Bone marrow (tissue), 2 donors: ENCODE results near the gene RPL18A.
A peak's percentile ranks its signal among the peaks of the same experiment; 100 is the strongest.

Experiments
- DNase-seq, 2 donors: peaks; one replicate each; lab custom pipeline; 2025; lab: John Stamatoyannopoulos, UW

Gene RPL18A

DNA sequence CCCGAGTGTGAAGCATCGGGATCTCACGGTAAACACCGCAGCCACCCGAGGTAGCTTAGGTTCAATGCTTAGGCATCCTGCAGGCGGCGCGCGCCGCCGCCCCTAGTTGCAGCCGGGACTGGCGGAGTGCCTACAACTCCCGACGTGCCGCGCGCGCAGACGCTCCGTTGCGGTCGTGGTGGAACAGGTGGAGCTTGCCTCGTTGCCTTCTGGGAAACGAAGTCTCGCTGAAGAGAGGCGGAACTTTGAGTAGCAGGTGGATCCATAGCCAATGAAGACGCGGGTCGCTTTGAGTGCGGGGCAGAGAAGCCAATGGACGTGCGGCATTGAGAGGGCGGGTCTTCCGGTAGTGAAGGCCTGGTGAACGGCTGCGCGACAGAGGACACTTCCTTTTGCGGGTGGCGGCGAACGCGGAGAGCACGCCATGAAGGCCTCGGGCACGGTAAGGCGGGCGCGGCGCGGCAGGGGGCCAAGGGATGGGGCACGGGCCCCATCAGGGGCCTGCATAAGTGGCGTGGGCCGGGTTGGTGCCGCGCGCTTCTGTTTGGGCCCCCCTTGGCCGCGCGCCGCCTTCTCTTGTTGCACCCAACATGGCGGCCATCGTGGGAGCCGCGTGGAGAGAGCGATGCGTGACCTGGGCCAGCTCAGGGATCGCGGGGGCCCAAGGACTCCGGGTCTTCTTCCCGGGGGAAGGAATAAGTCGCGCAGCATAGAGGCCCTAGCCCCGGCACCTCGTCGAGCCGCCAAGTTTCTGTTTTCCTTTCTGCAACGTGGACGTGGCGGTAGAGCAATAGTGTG, at the start of gene RPL18A:
TSS of gene RPL18A (plus strand) at position 378 of the 798 bp plus-strand sequence. CDS start at position 425, 47 bp downstream.
- peak; percentile 80 to 99 for DNase-seq

- no peak for DNase-seq
Measured at GRCh38 chr19:17811103-17811502, 48.6 kb upstream of the RPL18A start.

GRCh38 chr19:17811681-17812080, 48.0 kb upstream of the RPL18A start:
- DNase-seq: no peak

DNA sequence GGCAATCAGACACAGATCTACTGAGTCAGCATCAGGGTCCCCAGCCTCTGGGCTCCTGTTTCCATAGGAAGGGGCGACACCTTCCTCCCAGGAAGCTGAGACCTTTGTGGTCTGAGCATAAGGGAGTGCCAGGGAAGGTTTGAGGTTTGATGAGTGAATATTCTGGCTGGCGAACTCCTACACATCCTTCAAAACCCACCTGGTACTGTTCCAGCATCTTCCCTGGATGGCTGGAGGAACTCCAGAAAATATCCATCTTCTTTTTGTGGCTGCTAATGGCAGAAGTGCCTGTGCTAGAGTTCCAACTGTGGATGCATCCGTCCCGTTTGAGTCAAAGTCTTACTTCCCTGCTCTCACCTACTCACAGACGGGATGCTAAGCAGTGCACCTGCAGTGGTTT, 47.6 kb upstream of the RPL18A start:
- DNase-seq: no peak

GRCh38 chr19:17817668-17818363, 41.9 kb upstream of the RPL18A start:
- DNase-seq: no peak

- no peak for DNase-seq
Measured at GRCh38 chr19:17821190-17821589, 38.5 kb upstream of the RPL18A start, which contains the start of gene INSL3. TSS of gene INSL3 (minus strand) at chr19:17821519. CDS start at chr19:17821506, 13 bp downstream.

- no peak for DNase-seq
Measured at GRCh38 chr19:17824339-17824738, 35.4 kb upstream of the RPL18A start.

- DNase-seq: no peak
Measured at GRCh38 chr19:17826508-17827056, 33.1 kb upstream of the RPL18A start.

DNA sequence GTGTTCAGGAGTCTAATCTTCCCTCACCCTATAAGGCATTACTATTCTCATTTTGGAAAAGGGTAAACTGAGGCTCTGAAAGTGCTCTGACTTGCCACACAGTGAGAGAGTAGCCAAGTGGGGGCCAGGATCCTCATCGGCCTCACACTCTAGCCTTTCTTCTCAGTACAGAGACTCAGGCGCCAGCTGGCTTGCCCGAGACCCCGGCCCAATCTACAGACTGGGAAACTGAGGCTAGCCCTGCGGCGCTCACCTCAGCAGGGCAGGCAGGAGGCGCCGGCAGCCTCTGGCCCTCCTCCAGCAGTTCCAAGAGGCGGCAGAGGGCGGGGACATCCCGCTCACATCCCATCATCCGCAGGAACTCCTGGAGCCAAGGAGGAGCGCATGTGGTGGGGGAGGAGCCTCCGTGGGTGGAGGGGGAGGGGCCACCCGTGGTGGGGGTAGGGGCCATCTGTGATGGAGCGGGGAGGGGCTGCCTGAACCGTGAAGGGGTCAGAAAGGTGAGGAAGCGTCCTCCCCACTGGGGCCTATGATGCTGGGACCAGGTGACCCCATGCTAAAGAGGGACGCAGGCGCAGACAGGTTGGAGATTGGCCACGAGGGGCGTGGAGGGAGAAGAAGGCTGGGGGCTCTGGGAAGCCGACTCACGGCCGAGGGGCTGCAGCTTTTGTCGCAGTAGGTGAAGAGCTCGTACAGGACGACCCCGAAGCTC, 29.7 kb upstream of the RPL18A start:
- no peak for DNase-seq

- no peak for DNase-seq
Measured at GRCh38 chr19:17830567-17831418, 28.9 kb upstream of the RPL18A start.

GRCh38 chr19:17831419-17831888, 28.3 kb upstream of the RPL18A start:
- no peak for DNase-seq

GRCh38 chr19:17832443-17833208, 27.1 kb upstream of the RPL18A start:
- DNase-seq: no peak

- DNase-seq: no peak
Measured at GRCh38 chr19:17834350-17835181, 25.1 kb upstream of the RPL18A start.

DNA sequence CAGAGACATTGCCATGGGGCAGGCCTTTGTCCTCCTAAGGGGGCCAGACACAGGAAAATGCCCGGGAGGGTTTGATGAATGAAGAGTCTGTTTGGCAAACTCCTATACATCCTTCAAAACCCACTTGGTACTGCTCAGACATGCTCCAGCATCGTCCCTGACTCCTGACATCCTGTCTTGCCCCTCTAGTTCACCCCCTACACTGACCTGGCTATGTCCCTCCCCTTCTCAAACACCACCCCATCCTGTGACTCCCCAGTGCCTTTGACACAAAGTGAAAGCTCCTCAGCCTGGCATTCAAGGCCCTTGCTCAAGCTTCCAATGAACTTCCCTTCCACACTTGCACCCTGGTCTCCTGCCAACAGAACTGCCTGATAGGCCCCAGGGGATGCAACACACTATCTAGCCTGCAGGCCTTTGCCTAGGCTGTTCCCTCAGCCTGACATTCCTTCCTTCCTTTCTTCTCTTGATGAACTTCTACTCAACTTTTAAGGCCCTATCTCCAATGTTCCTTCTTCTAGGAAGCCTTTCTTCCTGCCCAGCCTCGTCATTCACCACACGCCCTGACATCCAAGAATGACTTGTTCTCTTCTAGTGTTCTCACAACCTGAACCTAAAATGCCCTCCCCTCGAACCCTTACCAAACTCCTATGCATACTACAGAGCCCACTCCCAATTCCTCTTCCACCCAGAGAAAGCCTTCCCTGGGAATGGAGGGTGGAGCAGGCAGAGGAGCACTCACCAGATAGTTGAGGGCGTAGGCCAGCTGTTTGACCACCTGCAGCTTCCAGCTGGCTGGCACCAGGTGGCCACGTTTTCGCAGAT, 24.3 kb upstream of the RPL18A start:
- DNase-seq: no peak

- no peak for DNase-seq
Measured at GRCh38 chr19:17836530-17836929, 23.2 kb upstream of the RPL18A start.

- no peak for DNase-seq
Measured at GRCh38 chr19:17837972-17838371, 21.7 kb upstream of the RPL18A start.

GRCh38 chr19:17840019-17840418, 19.7 kb upstream of the RPL18A start:
- DNase-seq: no peak

GRCh38 chr19:17841371-17841809, 18.3 kb upstream of the RPL18A start:
- no peak for DNase-seq
